Mesendoderm (in vitro differentiated cells): Measurements from ENCODE around the gene TEAD1.

Experiments used
- DNase-seq: peaks from one replicate; pipeline ENCODE4 v3.0.0; 2013
- H2AK5ac ChIP-seq: 2 replicates; pipeline ENCODE4 v1.6.1; 2013; ENCODE audit warnings: low read length, inconsistent platforms
- H2BK120ac ChIP-seq: 2 replicates; pipeline ENCODE4 v1.6.1; 2013; ENCODE audit warnings: low read depth, mild to moderate bottlenecking, low read length, moderate library complexity, mixed read lengths
- H2BK15ac ChIP-seq: replicated peaks from 2 replicates; pipeline ENCODE4 v1.6.1; 2013; ENCODE audit warnings: low read depth, mild to moderate bottlenecking, moderate library complexity
- H2BK5ac ChIP-seq: 2 replicates; pipeline ENCODE4 v1.6.1; 2013; ENCODE audit warnings: low read length, inconsistent platforms
- H3K18ac ChIP-seq: 2 replicates; pipeline ENCODE4 v1.6.1; 2013; ENCODE audit warnings: mild to moderate bottlenecking, low read length, mixed read lengths
- H3K23ac ChIP-seq: one replicate; pipeline ENCODE4 v1.6.1; 2013; ENCODE audit warnings: low read length
- H3K27ac ChIP-seq: 2 replicates; pipeline ENCODE4 v1.5.1; 2013; ENCODE audit warnings: low read depth, mild to moderate bottlenecking, inconsistent platforms, low read length, moderate library complexity
- H3K27me3 ChIP-seq: 2 replicates; pipeline ENCODE4 v1.6.1; 2013; ENCODE audit warnings: low read length, control low read depth, mild to moderate bottlenecking, inconsistent platforms; ENCODE audit not compliant: insufficient read depth, poor library complexity
- H3K36me3 ChIP-seq: 2 replicates; pipeline ENCODE4 v1.6.1; 2013; ENCODE audit warnings: low read length, inconsistent platforms; ENCODE audit not compliant: control insufficient read depth, insufficient read depth
- H3K4ac ChIP-seq: one replicate; pipeline ENCODE4 v1.6.1; 2013; ENCODE audit warnings: low read depth, mild to moderate bottlenecking, low read length, moderate library complexity
- H3K4me1 ChIP-seq: 2 replicates; pipeline ENCODE4 v1.6.1; 2013; ENCODE audit warnings: low read depth, low read length, inconsistent platforms; ENCODE audit not compliant: control insufficient read depth
- H3K4me2 ChIP-seq: 2 replicates; pipeline ENCODE4 v1.6.1; 2013; ENCODE audit warnings: low read length
- H3K4me3 ChIP-seq: 2 replicates; pipeline ENCODE4 v1.5.1; 2013; ENCODE audit warnings: mild to moderate bottlenecking, low read length
- H3K56ac ChIP-seq: one replicate; pipeline ENCODE4 v1.6.1; 2013; ENCODE audit warnings: low read length
- H3K79me1 ChIP-seq: 2 replicates; pipeline ENCODE4 v1.6.1; 2013; ENCODE audit warnings: low read length, inconsistent platforms
- H3K79me2 ChIP-seq: 2 replicates; pipeline ENCODE4 v1.6.1; 2013; ENCODE audit warnings: mild to moderate bottlenecking, low read length; ENCODE audit not compliant: control insufficient read depth, insufficient read depth
- H3K9ac ChIP-seq: 2 replicates; pipeline ENCODE4 v1.6.1; 2013; ENCODE audit warnings: low read length, inconsistent platforms
- H4K5ac ChIP-seq: one replicate; pipeline ENCODE4 v1.6.1; 2013; ENCODE audit warnings: low read length
- H4K8ac ChIP-seq: one replicate; pipeline ENCODE4 v1.6.1; 2013; ENCODE audit warnings: low read depth, mild to moderate bottlenecking, control low read depth, low read length, moderate library complexity
- WGBS: extraction: QIAGEN DNeasy Blood & Tissue Kit; methylation state at CpG from one replicate; pipeline ENCODE4 v1.1.7; 2013; ENCODE audit warnings: low lambda C conversion rate, missing lambda C conversion rate; ENCODE audit not compliant: insufficient coverage; ENCODE audit errors: extremely low coverage; 5-methylcytosine and 5-hydroxymethylcytosine counted together

Gene TEAD1

DNA sequence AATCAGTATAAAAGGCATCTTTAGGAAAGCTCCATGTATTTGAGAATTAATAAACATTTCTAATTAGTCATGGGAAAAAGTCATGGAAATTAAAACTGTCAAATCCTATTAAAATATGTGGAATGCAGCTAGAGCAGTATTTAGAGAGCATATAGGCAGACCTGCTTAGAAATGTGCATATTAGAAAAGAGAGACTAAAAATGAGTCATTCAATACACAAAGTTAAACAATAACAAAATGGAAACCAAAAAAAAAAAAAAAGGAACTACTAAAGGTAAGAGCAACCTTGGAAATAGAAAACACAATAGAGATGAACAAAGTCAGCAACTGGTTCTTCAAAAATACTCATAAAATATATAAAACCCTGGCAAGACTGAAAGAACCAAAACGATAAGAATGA lies 275.2 kb downstream of the TEAD1 start:
- Histone ChIP-seq H4K8ac (no peak overlapping the region), H3K36me3 (no peaks in the 10 kb centered on the region), H2BK120ac (no peak overlapping the region), H3K27ac (no peak overlapping the region), H3K23ac (no peak overlapping the region), H4K5ac (no peak overlapping the region), H3K27me3 (no peaks in the 10 kb centered on the region), H3K56ac (no peak overlapping the region), H2BK5ac (no peak overlapping the region), H3K4me1 (no peaks in the 10 kb centered on the region), H2AK5ac (no peak overlapping the region), H3K4ac (no peak overlapping the region), H3K18ac (no peak overlapping the region), H3K79me1 (no peaks in the 10 kb centered on the region), H3K9ac (no peak overlapping the region), H2BK15ac (no peak overlapping the region), H3K79me2 (no peaks in the 10 kb centered on the region), H3K4me3 (no peak overlapping the region), H3K4me2 (no peak overlapping the region)
- no peak for DNase-seq
- no CpG with 5 or more reads among the region's 1 CpG for WGBS

DNA sequence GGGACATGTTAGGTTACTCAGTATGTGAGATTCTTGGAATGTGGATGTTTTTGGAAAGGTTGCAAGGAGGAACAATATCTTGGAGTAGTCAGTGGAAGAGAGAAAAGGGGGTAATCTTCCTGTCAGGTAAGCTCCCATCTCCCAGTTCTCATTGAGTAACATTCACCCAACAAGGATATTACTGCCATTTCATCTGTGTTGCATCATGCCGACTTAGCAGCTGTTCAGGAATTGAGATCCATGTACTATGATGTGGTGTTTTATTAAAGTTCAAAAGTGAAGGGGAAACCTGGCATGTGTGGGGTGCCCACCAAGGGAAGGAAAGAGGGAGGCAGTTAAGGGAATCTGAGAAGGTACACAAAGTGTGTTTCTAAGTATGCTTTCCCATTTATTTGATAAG lies 276.4 kb downstream of the TEAD1 start:
- Histone ChIP-seq H4K5ac (no peak overlapping the region), H3K18ac (no peak overlapping the region), H3K9ac (no peak overlapping the region), H3K4me2 (no peak overlapping the region), H3K36me3 (no peaks in the 10 kb centered on the region), H3K4me1 (no peaks in the 10 kb centered on the region), H2BK15ac (no peak overlapping the region), H3K23ac (no peak overlapping the region), H3K56ac (no peak overlapping the region), H3K27me3 (no peaks in the 10 kb centered on the region), H3K4me3 (no peak overlapping the region), H3K27ac (no peak overlapping the region), H2BK5ac (no peak overlapping the region), H3K79me2 (no peaks in the 10 kb centered on the region), H2AK5ac (no peak overlapping the region), H3K79me1 (no peaks in the 10 kb centered on the region), H4K8ac (no peak overlapping the region), H3K4ac (no peak overlapping the region), H2BK120ac (no peak overlapping the region)
- WGBS, result no CpG with 5 or more reads among the region's 1 CpG
- DNase-seq, result peak; percentile 37

DNA sequence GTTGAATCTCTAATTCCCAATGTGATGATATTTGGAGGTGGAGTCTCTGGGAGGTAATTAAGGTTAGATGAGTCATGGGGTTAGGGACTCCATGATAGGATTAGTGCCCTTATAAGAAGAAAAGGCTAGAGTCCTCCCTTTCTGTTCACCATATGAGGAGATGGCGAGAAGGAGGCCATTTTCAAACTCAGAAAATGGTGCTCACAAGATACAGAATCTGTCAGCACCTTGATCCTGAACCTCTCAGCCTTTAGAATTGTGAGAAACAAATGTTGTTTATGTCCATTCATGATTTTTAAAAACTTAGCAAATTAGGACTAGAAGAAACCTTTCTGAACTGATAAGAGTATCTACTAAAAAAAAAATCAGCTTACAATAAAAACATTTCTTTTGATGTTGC lies 277.2 kb downstream of the TEAD1 start:
- H3K79me1 ChIP-seq, result no peaks in the 10 kb centered on the region
- no peaks in the 10 kb centered on the region for H3K27me3 ChIP-seq
- no peak overlapping the region for H2BK120ac ChIP-seq
- H3K4me2 ChIP-seq, result no peak overlapping the region
- no peak for DNase-seq
- no peaks in the 10 kb centered on the region for H3K36me3 ChIP-seq
- H3K4me3 ChIP-seq, result no peak overlapping the region
- WGBS, result no CpG with 5 or more reads among the region's 1 CpG
- H4K5ac ChIP-seq, result no peak overlapping the region
- H2AK5ac ChIP-seq, result no peak overlapping the region
- H4K8ac ChIP-seq, result no peak overlapping the region
- H3K4me1 ChIP-seq, result no peaks in the 10 kb centered on the region
- no peaks in the 10 kb centered on the region for H3K79me2 ChIP-seq
- H3K27ac ChIP-seq, result no peak overlapping the region
- no peak overlapping the region for H3K56ac ChIP-seq
- H2BK5ac ChIP-seq, result no peak overlapping the region
- no peak overlapping the region for H3K23ac ChIP-seq
- H3K4ac ChIP-seq, result no peak overlapping the region
- no peak overlapping the region for H2BK15ac ChIP-seq
- H3K9ac ChIP-seq, result no peak overlapping the region
- H3K18ac ChIP-seq, result no peak overlapping the region

DNA sequence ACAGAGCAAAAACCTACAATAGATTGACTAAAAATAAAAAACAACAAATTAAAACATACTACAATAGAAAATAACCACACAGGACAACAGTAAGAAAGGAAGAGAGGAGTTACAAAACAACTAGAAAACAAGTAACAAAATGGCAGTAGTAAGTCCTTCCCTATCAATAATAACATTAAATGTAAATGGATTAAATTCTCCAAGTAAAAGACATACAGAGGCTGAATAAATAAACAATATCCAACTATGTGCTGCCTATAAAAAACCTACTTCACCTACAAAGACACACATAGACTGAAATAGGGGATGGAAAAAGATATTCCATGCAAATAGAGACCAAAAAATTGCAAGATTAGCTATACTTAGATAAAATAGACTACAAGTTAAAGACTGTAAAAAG lies 277.9 kb downstream of the TEAD1 start:
- Histone ChIP-seq H3K4me3 (no peak overlapping the region), H2BK5ac (no peak overlapping the region), H3K4me1 (no peaks in the 10 kb centered on the region)

DNA sequence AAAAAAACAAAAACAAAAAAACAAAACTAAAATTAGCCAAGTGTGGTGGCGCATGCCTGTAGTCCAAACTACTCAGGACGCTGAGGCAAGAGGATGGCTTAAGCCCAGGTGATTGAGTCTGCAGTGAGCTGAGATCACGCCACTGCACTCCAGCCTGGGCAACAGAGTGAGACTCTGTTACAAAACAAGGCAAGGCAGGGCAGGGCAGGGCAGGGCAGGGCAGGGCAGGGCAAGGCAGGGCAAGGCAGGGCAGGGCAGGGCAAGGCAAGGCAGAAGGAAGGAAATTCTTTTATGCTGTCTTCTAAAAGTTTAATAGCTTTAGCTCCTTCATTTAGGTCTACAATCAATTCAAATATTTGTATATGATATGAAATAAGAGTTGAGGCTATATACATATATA lies 284.8 kb downstream of the TEAD1 start:
- Histone ChIP-seq H2BK5ac (no peak overlapping the region), H2AK5ac (no peak overlapping the region), H3K9ac (no peak overlapping the region), H4K5ac (no peak overlapping the region), H3K18ac (no peak overlapping the region), H3K79me1 (no peaks in the 10 kb centered on the region), H3K36me3 (no peaks in the 10 kb centered on the region), H3K4ac (no peak overlapping the region), H3K27me3 (no peaks in the 10 kb centered on the region), H3K56ac (no peak overlapping the region), H3K4me2 (no peak overlapping the region), H3K4me1 (no peaks in the 10 kb centered on the region), H3K4me3 (no peak overlapping the region), H3K23ac (no peak overlapping the region), H2BK120ac (no peak overlapping the region), H3K27ac (no peak overlapping the region), H2BK15ac (no peak overlapping the region), H3K79me2 (no peaks in the 10 kb centered on the region), H4K8ac (no peak overlapping the region)
- no CpG with 5 or more reads among the region's 3 CpGs for whole genome bisulfite sequencing
- DNase-seq, result no peak

More for the DNA sequence above, 277.9 kb downstream of the TEAD1 start:
- no peak overlapping the region for H4K8ac ChIP-seq
- H2BK15ac ChIP-seq, result no peak overlapping the region
- no peak overlapping the region for H3K18ac ChIP-seq
- H3K27ac ChIP-seq, result no peak overlapping the region
- H3K36me3 ChIP-seq, result no peaks in the 10 kb centered on the region
- H3K9ac ChIP-seq, result no peak overlapping the region
- H2BK120ac ChIP-seq, result no peak overlapping the region
- no peak for DNase-seq
- H3K79me1 ChIP-seq, result no peaks in the 10 kb centered on the region
- H3K79me2 ChIP-seq, result no peaks in the 10 kb centered on the region
- no peak overlapping the region for H3K4ac ChIP-seq
- H3K27me3 ChIP-seq, result no peaks in the 10 kb centered on the region
- no peak overlapping the region for H3K23ac ChIP-seq
- H4K5ac ChIP-seq, result no peak overlapping the region
- H2AK5ac ChIP-seq, result no peak overlapping the region
- no peak overlapping the region for H3K4me2 ChIP-seq
- H3K56ac ChIP-seq, result no peak overlapping the region

DNA sequence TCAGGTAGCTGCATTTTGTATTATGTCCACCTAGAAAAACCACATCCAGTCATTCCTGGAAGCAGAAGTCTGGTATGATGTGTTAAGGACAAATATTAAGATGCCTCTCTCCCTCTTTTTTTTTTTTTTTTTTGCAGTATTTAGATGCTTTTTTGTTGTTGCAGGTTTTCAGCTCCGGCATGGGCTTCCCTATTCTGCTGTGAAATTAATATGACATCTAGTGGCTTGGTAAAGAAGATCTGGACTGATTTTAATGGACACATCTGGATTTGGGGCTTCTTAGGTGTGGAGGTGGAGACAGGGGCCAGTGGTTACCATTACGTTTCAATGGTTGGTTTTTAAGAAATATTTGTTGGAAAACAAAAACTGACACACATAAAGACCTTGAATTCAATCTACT lies 287.4 kb downstream of the TEAD1 start:
- no peaks in the 10 kb centered on the region for H3K27me3 ChIP-seq
- H3K27ac ChIP-seq, result no peak overlapping the region
- no peak overlapping the region for H3K4ac ChIP-seq
- WGBS, result no CpG with 5 or more reads among the region's 2 CpGs
- H3K18ac ChIP-seq, result no peak overlapping the region
- H3K79me2 ChIP-seq, result no peaks in the 10 kb centered on the region
- H3K56ac ChIP-seq, result no peak overlapping the region
- no peaks in the 10 kb centered on the region for H3K4me1 ChIP-seq
- H3K4me3 ChIP-seq, result no peak overlapping the region
- no peaks in the 10 kb centered on the region for H3K79me1 ChIP-seq
- no peak overlapping the region for H2BK5ac ChIP-seq
- H4K8ac ChIP-seq, result no peak overlapping the region
- no peak overlapping the region for H2BK120ac ChIP-seq
- no peaks in the 10 kb centered on the region for H3K36me3 ChIP-seq
- no peak overlapping the region for H3K4me2 ChIP-seq
- H2BK15ac ChIP-seq, result no peak overlapping the region
- no peak overlapping the region for H3K9ac ChIP-seq
- no peak overlapping the region for H4K5ac ChIP-seq
- no peak overlapping the region for H3K23ac ChIP-seq
- no peak overlapping the region for H2AK5ac ChIP-seq
- DNase-seq, result no peak
